Heart left ventricle (tissue), 16 donors: ENCODE results near the gene PIP5K1B. TPM values are rescaled to one million over a fixed set of nuclear protein-coding genes. Genes with fewer than 3 reads are reported as not detected.

Experiments
- ATAC-seq, 4 donors: fragments of 200-7000 bp; cut with Tn5 transposase; one replicate each; pipeline ENCODE4 v1.9.1; 2020 to 2022; ENCODE audit warnings: moderate library complexity in 4 of 4, mild to moderate bottlenecking in 3 of 4, moderate number of reproducible peaks in 1 of 4
- DNase-seq, 5 donors: peaks; one replicate each; pipeline ENCODE4 v3.0.0-alpha.2; 2020
- H3K27ac ChIP-seq, 12 donors: fragments of 200-600 bp; sonication (generic) in 4 of 12; one replicate each; pipeline versions ENCODE4 v1.5.0 to v1.8.0; 2016 to 2022; ENCODE audit warnings: mild to moderate bottlenecking in 2 of 12
- H3K27me3 ChIP-seq, 9 donors: fragments of 200-600 bp; sonication (generic) in 2 of 9; one replicate each; pipeline versions ENCODE4 v1.5.1 to v1.8.0; 2016 to 2022; ENCODE audit warnings: mild to moderate bottlenecking in 3 of 9
- H3K36me3 ChIP-seq, 9 donors: fragments of 200-600 bp; sonication (generic) in 2 of 9; one replicate each; pipeline versions ENCODE4 v1.5.0 to v1.8.0; 2018 to 2022; ENCODE audit warnings: mild to moderate bottlenecking in 2 of 9
- H3K4me1 ChIP-seq, 12 donors: fragments of 200-600 bp; sonication (generic) in 4 of 12; one replicate each; pipeline versions ENCODE4 v1.5.0 to v1.8.0; 2016 to 2022; ENCODE audit warnings: mild to moderate bottlenecking in 3 of 12
- H3K4me3 ChIP-seq, 12 donors: fragments of 200-600 bp; sonication (generic) in 4 of 12; one replicate each; pipeline versions ENCODE4 v1.5.0 to v1.8.0; 2017 to 2022; ENCODE audit warnings: mild to moderate bottlenecking in 9 of 12, moderate library complexity in 4 of 12
- H3K9me3 ChIP-seq, 12 donors: fragments of 200-600 bp; sonication (generic) in 4 of 12; one replicate each; pipeline versions ENCODE4 v1.5.0 to v1.8.0; 2016 to 2022; ENCODE audit warnings: mild to moderate bottlenecking in 1 of 12
- CTCF ChIP-seq, 12 donors: fragments of 200-600 bp; sonication (generic) in 4 of 12; IDR thresholded peaks; one replicate each; pipeline versions ENCODE4 v1.5.0 to v1.8.0; 2018 to 2022; ENCODE audit warnings: antibody characterized with exemption in 12 of 12, mild to moderate bottlenecking in 5 of 12
- POLR2A ChIP-seq, 2 donors: fragments of 450-650 bp; IDR thresholded peaks; one replicate each; pipeline ENCODE4 v1.6.1; 2017; ENCODE audit warnings: antibody characterized with exemption in 2 of 2, mild to moderate bottlenecking in 2 of 2, moderate library complexity in 2 of 2
- WGBS, 4 donors: extraction: QIAGEN DNeasy Blood & Tissue Kit in 2 of 4; methylation state at CpG; one replicate each; pipeline versions ENCODE4 v1.1.5 to v1.1.7; 2013 to 2018; 5-methylcytosine and 5-hydroxymethylcytosine counted together
- intact Hi-C, 10 donors: fragments of 100-400 bp; cut with DNase I; formaldehyde crosslinking; loops; one replicate each; pipeline versions ENCODE4 v1.11.1 to v1.14.2; 2022
- polyA plus RNA-seq, 2 donors: library from polyadenylated mRNA; stranded (reverse); fragments of 200-250 nt; gene quantifications; one replicate each; pipeline ENCODE4 v1.2.3, GENCODE V29; 2013
- total RNA-seq, 9 donors: library from RNA; depleted of rRNA in 2 of 9; stranded (reverse); fragments of >200 nt in 2 of 9; fragmentation: NEBNext Ultra II Directional in 3 of 9; extraction: Animal tissue kit (Norgen Biotek cat#: 25700) in 3 of 9; gene quantifications; one replicate each; pipeline versions ENCODE4 v1.1.0 to v1.2.4, GENCODE V29; 2016 to 2023
- donor health status: ischemic (EF 13 %, LVEDD 7.1; RV severe dilation, severe dysfunction).
- donor health status: healthy with polysubstance abuse.
- donor health status: DM: no; HTN: yes; CAD: no.
- donor health status: DM: no; HTN: no; CAD: no.
- donor health status: ischemic (EF 25% LVEDD 6.9; RV normal size, moderate dysfunction).
- donor health status: ischemic (EF 25% LVEDD 5.7; RV mildly dilated, moderate dysfunction).
- donor health status: healthy.
- donor health status: DM: yes; HTN: yes; CAD: no.
- donor health status: ischemic (EF 35%, LVEDD 5.7; RV mildly dilated, moderate dysfunction).
- donor health status: nonischemic (EF 11% LVEDD 7.7; RV severe dilation, severe dysfunction).
- donor health status: DM: yes; HTN: yes; CAD: no.
- donor health status: PGD.
- donor health status: ischemic (EF 29% LVEDD 5.4; RV normal size, mild dysfunction).
- donor health status: nonischemic (EF 23%, LVEDD 6.1; RV moderate dilation, normal function).

PIP5K1B gene
- total and polyA plus RNA-seq, 11 donors, result 8.6 to 68.0 (median 47.5) TPM

GRCh38 chr9:68852941-68853340, 147.9 kb downstream of the PIP5K1B start:
- ATAC-seq, result no peak
- H3K4me1 ChIP-seq, result peaks cover 0 to 15% (median 0%) of the 10 kb centered on the region in 12 donors
- no peaks in the 10 kb centered on the region for H3K9me3 ChIP-seq
- no peak overlapping the region for H3K27ac ChIP-seq
- no peaks in the 10 kb centered on the region for H3K27me3 ChIP-seq
- H3K36me3 ChIP-seq, result no peaks in the 10 kb centered on the region
- no peak for TF ChIP-seq CTCF (IDR thresholded peaks at IDR 0.05)
- TF ChIP-seq POLR2A (IDR thresholded peaks at IDR 0.05), result no peak
- WGBS, 4 donors, result 91 to 100% (median 96%) methylated on average over 1 of the region's 1 CpG
- H3K4me3 ChIP-seq, result no peak overlapping the region
- DNase-seq, result no peak
- intact Hi-C loops, result loop anchor here in 5 of 10 donors (5.0 to 10.0 kb wide), 5 partner anchors 72 to 271 kb away; no protein-coding TSS in a partner anchor

GRCh38 chr9:68859347-68859746, 154.3 kb downstream of the PIP5K1B start:
- Histone ChIP-seq H3K4me1 (peaks cover 0 to 27% (median 0%) of the 10 kb centered on the region in 12 donors), H3K27me3 (no peaks in the 10 kb centered on the region), H3K27ac (peak overlapping the region in 1 of 12 donors; percentile 28), H3K36me3 (no peaks in the 10 kb centered on the region), H3K9me3 (no peaks in the 10 kb centered on the region), H3K4me3 (no peak overlapping the region)
- TF ChIP-seq POLR2A (IDR thresholded peaks at IDR 0.05) (no peak), CTCF (IDR thresholded peaks at IDR 0.05) (no peak)
- intact Hi-C loops, result loop anchor here in 3 of 10 donors (5.0 to 10.0 kb wide), 4 partner anchors 37 to 262 kb away; no protein-coding TSS in a partner anchor
- no peak for DNase-seq
- 47 to 67% (median 53%) methylated on average over 2 to 3 of the region's 3 CpGs for WGBS, 4 donors
- ATAC-seq, result no peak

- Histone ChIP-seq H3K27me3 (no peaks in the 10 kb centered on the region), H3K27ac (peak overlapping the region in 6 of 12 donors; percentile 7 to 51 (median 44)), H3K36me3 (no peaks in the 10 kb centered on the region), H3K4me1 (peaks cover 0 to 28% (median 0%) of the 10 kb centered on the region in 12 donors), H3K9me3 (no peaks in the 10 kb centered on the region), H3K4me3 (no peak overlapping the region)
- intact Hi-C loops, result loop anchor here in 3 of 10 donors (5.0 to 10.0 kb wide), 3 partner anchors 53 to 276 kb away; no protein-coding TSS in a partner anchor
- no peak for ATAC-seq
- 67 to 82% (median 74%) methylated on average over 4 of the region's 4 CpGs for WGBS, 4 donors
- TF ChIP-seq CTCF (IDR thresholded peaks at IDR 0.05) (no peak), POLR2A (IDR thresholded peaks at IDR 0.05) (no peak)
- DNase-seq, result no peak
Observed at GRCh38 chr9:68860419-68860818, 155.4 kb downstream of the PIP5K1B start.

GRCh38 chr9:68861436-68861835, 156.4 kb downstream of the PIP5K1B start:
- ATAC-seq (peak; percentile 91 to 99 (median 95)), DNase-seq (peak in 3 of 5 donors; percentile 36 to 85 (median 51))
- Histone ChIP-seq H3K9me3 (no peaks in the 10 kb centered on the region), H3K27ac (peak overlapping the region in 8 of 12 donors; percentile 7 to 52 (median 48)), H3K4me1 (peaks cover 0 to 28% (median 0%) of the 10 kb centered on the region in 12 donors), H3K36me3 (no peaks in the 10 kb centered on the region), H3K4me3 (no peak overlapping the region), H3K27me3 (no peaks in the 10 kb centered on the region)
- WGBS, 4 donors, result 37 to 56% (median 42%) methylated on average over 9 of the region's 9 CpGs
- TF ChIP-seq POLR2A (IDR thresholded peaks at IDR 0.05) (no peak), CTCF (IDR thresholded peaks at IDR 0.05) (no peak)
- intact Hi-C loops, result loop anchor here in 3 of 10 donors (5.0 to 10.0 kb wide), 3 partner anchors 54 to 277 kb away; no protein-coding TSS in a partner anchor
